Liver (tissue), 3 donors: ENCODE data around the gene TEP1.

Experiments
- GABPA ChIP-seq, 2 donors: IDR thresholded peaks in 1 of 2; conservative IDR thresholded peaks in 1 of 2; 2 replicates each; pipeline ENCODE4 v1.6.1; 2016; ENCODE audit warnings: antibody characterized with exemption in 2 of 2, mild to moderate bottlenecking in 1 of 2, moderate library complexity in 1 of 2
- HNF4G ChIP-seq: IDR thresholded peaks from 2 replicates; pipeline ENCODE4 v1.6.1; 2016; ENCODE audit warnings: antibody characterized with exemption
- JUND ChIP-seq, 2 donors: IDR thresholded peaks; 2 replicates each; pipeline ENCODE4 v1.6.1; 2016; ENCODE audit warnings: antibody characterized with exemption in 2 of 2
- NR2F2 ChIP-seq: IDR thresholded peaks from 2 replicates; pipeline ENCODE4 v1.6.1; 2016; ENCODE audit warnings: antibody characterized with exemption
- RAD21 ChIP-seq, 2 donors: IDR thresholded peaks; 2 replicates each; pipeline ENCODE4 v1.6.1; 2016; ENCODE audit warnings: antibody characterized with exemption in 2 of 2, mild to moderate bottlenecking in 2 of 2
- SP1 ChIP-seq: IDR thresholded peaks from 2 replicates; pipeline ENCODE4 v1.6.1; 2018; ENCODE audit warnings: antibody characterized with exemption, mild to moderate bottlenecking
- TAF1 ChIP-seq: conservative IDR thresholded peaks from 2 replicates; pipeline ENCODE4 v1.6.1; 2016; ENCODE audit warnings: antibody characterized with exemption, mild to moderate bottlenecking
- YY1 ChIP-seq: IDR thresholded peaks from 2 replicates; pipeline ENCODE4 v1.6.1; 2016; ENCODE audit warnings: antibody characterized with exemption, mild to moderate bottlenecking
- TF ChIP-seq, protein P1 (sequence below): fragments of 150-350 bp; IDR thresholded peaks from 2 replicates; pipeline ENCODE4 v1.5.1; 2017; ENCODE audit warnings: improper control_type of control experiment, low read depth, low read length; ENCODE audit not compliant: missing input control
- TF ChIP-seq, protein P2 (sequence below): IDR thresholded peaks from 2 replicates; pipeline ENCODE4 v1.6.1; 2016; ENCODE audit warnings: antibody characterized with exemption
- TF ChIP-seq, protein P3 (sequence below): IDR thresholded peaks from 2 replicates; pipeline ENCODE4 v1.6.1; 2016; ENCODE audit warnings: antibody characterized with exemption, mild to moderate bottlenecking
- TF ChIP-seq, protein P4 (sequence below): IDR thresholded peaks from 2 replicates; pipeline ENCODE4 v1.6.1; 2016; ENCODE audit warnings: antibody characterized with exemption
- donor health status: healthy.
- donor health status: healthy.

DNA sequence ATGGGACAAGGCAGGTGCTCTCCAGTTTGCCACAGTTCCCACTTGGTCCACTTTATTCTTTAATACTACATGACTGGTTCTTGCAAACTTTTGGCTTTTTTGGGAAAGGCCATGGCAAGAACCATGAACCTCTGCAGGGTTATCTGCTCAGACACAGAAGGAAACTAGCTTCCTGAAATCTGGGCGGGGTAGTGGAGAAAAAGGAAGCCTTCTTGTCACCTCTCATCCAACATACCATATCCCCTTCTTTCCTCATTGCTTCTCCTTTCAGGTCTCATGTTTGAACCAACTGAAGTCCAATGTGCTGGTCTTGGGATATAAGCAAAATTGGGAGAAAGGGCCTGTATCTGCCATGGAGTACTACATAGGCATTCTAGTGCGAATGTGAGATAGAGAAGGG lies 28.2 kb upstream of the TEP1 start:
- TF ChIP-seq, protein P1, sequence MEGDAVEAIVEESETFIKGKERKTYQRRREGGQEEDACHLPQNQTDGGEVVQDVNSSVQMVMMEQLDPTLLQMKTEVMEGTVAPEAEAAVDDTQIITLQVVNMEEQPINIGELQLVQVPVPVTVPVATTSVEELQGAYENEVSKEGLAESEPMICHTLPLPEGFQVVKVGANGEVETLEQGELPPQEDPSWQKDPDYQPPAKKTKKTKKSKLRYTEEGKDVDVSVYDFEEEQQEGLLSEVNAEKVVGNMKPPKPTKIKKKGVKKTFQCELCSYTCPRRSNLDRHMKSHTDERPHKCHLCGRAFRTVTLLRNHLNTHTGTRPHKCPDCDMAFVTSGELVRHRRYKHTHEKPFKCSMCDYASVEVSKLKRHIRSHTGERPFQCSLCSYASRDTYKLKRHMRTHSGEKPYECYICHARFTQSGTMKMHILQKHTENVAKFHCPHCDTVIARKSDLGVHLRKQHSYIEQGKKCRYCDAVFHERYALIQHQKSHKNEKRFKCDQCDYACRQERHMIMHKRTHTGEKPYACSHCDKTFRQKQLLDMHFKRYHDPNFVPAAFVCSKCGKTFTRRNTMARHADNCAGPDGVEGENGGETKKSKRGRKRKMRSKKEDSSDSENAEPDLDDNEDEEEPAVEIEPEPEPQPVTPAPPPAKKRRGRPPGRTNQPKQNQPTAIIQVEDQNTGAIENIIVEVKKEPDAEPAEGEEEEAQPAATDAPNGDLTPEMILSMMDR: no peak
- no peak for TF ChIP-seq NR2F2
- no peak for TF ChIP-seq JUND (IDR thresholded peaks at IDR 0.05)
- no peak for TF ChIP-seq YY1
- no peak for TF ChIP-seq RAD21 (IDR thresholded peaks at IDR 0.05)
- no peak for TF ChIP-seq GABPA (IDR thresholded peaks at IDR 0.05 in 1 of 2, conservative IDR thresholded peaks at IDR 0.05 in 1 of 2)
- TF ChIP-seq, protein P2, sequence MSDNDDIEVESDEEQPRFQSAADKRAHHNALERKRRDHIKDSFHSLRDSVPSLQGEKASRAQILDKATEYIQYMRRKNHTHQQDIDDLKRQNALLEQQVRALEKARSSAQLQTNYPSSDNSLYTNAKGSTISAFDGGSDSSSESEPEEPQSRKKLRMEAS: no peak
- TF ChIP-seq TAF1: no peak
- TF ChIP-seq SP1: no peak
- TF ChIP-seq, protein P3, sequence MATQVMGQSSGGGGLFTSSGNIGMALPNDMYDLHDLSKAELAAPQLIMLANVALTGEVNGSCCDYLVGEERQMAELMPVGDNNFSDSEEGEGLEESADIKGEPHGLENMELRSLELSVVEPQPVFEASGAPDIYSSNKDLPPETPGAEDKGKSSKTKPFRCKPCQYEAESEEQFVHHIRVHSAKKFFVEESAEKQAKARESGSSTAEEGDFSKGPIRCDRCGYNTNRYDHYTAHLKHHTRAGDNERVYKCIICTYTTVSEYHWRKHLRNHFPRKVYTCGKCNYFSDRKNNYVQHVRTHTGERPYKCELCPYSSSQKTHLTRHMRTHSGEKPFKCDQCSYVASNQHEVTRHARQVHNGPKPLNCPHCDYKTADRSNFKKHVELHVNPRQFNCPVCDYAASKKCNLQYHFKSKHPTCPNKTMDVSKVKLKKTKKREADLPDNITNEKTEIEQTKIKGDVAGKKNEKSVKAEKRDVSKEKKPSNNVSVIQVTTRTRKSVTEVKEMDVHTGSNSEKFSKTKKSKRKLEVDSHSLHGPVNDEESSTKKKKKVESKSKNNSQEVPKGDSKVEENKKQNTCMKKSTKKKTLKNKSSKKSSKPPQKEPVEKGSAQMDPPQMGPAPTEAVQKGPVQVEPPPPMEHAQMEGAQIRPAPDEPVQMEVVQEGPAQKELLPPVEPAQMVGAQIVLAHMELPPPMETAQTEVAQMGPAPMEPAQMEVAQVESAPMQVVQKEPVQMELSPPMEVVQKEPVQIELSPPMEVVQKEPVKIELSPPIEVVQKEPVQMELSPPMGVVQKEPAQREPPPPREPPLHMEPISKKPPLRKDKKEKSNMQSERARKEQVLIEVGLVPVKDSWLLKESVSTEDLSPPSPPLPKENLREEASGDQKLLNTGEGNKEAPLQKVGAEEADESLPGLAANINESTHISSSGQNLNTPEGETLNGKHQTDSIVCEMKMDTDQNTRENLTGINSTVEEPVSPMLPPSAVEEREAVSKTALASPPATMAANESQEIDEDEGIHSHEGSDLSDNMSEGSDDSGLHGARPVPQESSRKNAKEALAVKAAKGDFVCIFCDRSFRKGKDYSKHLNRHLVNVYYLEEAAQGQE: no peak
- no peak for TF ChIP-seq HNF4G
- TF ChIP-seq, protein P4, sequence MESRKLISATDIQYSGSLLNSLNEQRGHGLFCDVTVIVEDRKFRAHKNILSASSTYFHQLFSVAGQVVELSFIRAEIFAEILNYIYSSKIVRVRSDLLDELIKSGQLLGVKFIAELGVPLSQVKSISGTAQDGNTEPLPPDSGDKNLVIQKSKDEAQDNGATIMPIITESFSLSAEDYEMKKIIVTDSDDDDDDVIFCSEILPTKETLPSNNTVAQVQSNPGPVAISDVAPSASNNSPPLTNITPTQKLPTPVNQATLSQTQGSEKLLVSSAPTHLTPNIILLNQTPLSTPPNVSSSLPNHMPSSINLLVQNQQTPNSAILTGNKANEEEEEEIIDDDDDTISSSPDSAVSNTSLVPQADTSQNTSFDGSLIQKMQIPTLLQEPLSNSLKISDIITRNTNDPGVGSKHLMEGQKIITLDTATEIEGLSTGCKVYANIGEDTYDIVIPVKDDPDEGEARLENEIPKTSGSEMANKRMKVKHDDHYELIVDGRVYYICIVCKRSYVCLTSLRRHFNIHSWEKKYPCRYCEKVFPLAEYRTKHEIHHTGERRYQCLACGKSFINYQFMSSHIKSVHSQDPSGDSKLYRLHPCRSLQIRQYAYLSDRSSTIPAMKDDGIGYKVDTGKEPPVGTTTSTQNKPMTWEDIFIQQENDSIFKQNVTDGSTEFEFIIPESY: no peak
